Thyroid gland (tissue), 4 donors: ENCODE results near the gene SEMA5A.

ENCODE experiments used
- CTCF ChIP-seq, 6 experiments: fragments of 200-600 bp in 3 of 6; fragments of 450-650 bp in 3 of 6; sonication (generic) in 3 of 6; IDR thresholded peaks; one replicate each; pipeline ENCODE4 v1.5.1; 2016 to 2019; ENCODE audit warnings: antibody characterized with exemption in 6 of 6, mild to moderate bottlenecking in 2 of 6, inconsistent platforms in 1 of 6, moderate library complexity in 1 of 6
- POLR2A ChIP-seq, 2 donors: fragments of 450-650 bp; IDR thresholded peaks; one replicate each; pipeline ENCODE4 v1.6.1; 2017; ENCODE audit warnings: antibody characterized with exemption in 2 of 2, mild to moderate bottlenecking in 2 of 2, moderate library complexity in 1 of 2

- TF ChIP-seq CTCF (IDR thresholded peaks at IDR 0.05) (no peak), POLR2A (IDR thresholded peaks at IDR 0.05) (no peak)
Measured at GRCh38 chr5:9373571-9373970, 172.3 kb downstream of the SEMA5A start.
